Body of pancreas (tissue), 4 donors: ENCODE data around the gene DIS3L2. TPM values are rescaled to one million over a fixed set of nuclear protein-coding genes. Genes with fewer than 3 reads are reported as not detected.
"Not testable (repeated sequence)": the region's sequence is repeated elsewhere in the genome, so short reads cannot be mapped to it uniquely, and the experiment has no call there.

Experiments
- ATAC-seq: fragments of 150-250 bp; one replicate; pipeline ENCODE4 v1.9.1; 2016
- DNase-seq, 4 donors: peaks; one replicate each; pipeline ENCODE4 v3.0.0-alpha.2; 2019
- H3K27ac ChIP-seq, 4 donors: fragments of 200-600 bp; sonication (generic); 1 replicate in 3 of 4; 2 replicates in 1 of 4; pipeline versions ENCODE4 v1.5.1 to v1.6.1; 2016 to 2019; ENCODE audit warnings: mild to moderate bottlenecking in 1 of 4, mixed read lengths in 1 of 4, moderate library complexity in 1 of 4
- H3K27me3 ChIP-seq, 2 donors: fragments of 200-600 bp; sonication (generic); one replicate each; pipeline ENCODE4 v1.6.0; 2016; ENCODE audit warnings: mild to moderate bottlenecking in 1 of 2
- H3K36me3 ChIP-seq, 2 donors: fragments of 200-600 bp; sonication (generic); replicated peaks in 1 of 2; 2 replicates each; pipeline ENCODE4 v1.5.1; 2016; ENCODE audit warnings: low read depth in 2 of 2; ENCODE audit not compliant: insufficient read depth in 1 of 2
- H3K4me1 ChIP-seq: fragments of 200-600 bp; sonication (generic); one replicate; pipeline ENCODE4 v1.6.0; 2016
- H3K4me3 ChIP-seq, 2 donors: fragments of 200-600 bp; sonication (generic); 1 replicate in 1 of 2; 2 replicates in 1 of 2; pipeline ENCODE4 v1.5.1; 2016 to 2019
- H3K9me3 ChIP-seq, 3 donors: fragments of 200-600 bp; sonication (generic); 1 replicate in 2 of 3; 2 replicates in 1 of 3; pipeline ENCODE4 v1.5.1; 2016
- POLR2A ChIP-seq, 3 donors: fragments of 450-650 bp; IDR thresholded peaks; one replicate each; pipeline ENCODE4 v1.6.1; 2016; ENCODE audit warnings: antibody characterized with exemption in 3 of 3, mild to moderate bottlenecking in 2 of 3
- WGBS, 2 donors: methylation state at CpG; one replicate each; pipeline ENCODE4 v1.1.5; 2017; 5-methylcytosine and 5-hydroxymethylcytosine counted together
- intact Hi-C: fragments of 100-400 bp; cut with DNase I; formaldehyde crosslinking; loops from one replicate; pipeline ENCODE4 v1.15.1; 2023
- total RNA-seq, 2 donors: library from RNA; depleted of rRNA; stranded (reverse); fragments of >200 nt; gene quantifications; one replicate each; pipeline ENCODE4 v1.1.0, GENCODE V29; 2016
- TF ChIP-seq, protein P1 (sequence below), 7 experiments: fragments of 450-650 bp in 4 of 7; fragments of 200-600 bp in 3 of 7; sonication (generic) in 3 of 7; IDR thresholded peaks; one replicate each; pipeline ENCODE4 v1.5.1; 2016 to 2019; ENCODE audit warnings: antibody characterized with exemption in 7 of 7

The DIS3L2 gene
- total RNA-seq, 2 donors from 2014 or later = 27.8 to 113 TPM

- no peak for DNase-seq
- Histone ChIP-seq H3K27me3 (no peaks in the 10 kb centered on the region), H3K9me3 (no peaks in the 10 kb centered on the region), H3K36me3 (no peaks in the 10 kb centered on the region), H3K4me3 (no peak overlapping the region), H3K27ac (no peak overlapping the region), H3K4me1 (no peaks in the 10 kb centered on the region)
- intact Hi-C loops = no loop called here
- no peak for ATAC-seq
- TF ChIP-seq POLR2A (IDR thresholded peaks at IDR 0.05) = no peak
- TF ChIP-seq, protein P1, sequence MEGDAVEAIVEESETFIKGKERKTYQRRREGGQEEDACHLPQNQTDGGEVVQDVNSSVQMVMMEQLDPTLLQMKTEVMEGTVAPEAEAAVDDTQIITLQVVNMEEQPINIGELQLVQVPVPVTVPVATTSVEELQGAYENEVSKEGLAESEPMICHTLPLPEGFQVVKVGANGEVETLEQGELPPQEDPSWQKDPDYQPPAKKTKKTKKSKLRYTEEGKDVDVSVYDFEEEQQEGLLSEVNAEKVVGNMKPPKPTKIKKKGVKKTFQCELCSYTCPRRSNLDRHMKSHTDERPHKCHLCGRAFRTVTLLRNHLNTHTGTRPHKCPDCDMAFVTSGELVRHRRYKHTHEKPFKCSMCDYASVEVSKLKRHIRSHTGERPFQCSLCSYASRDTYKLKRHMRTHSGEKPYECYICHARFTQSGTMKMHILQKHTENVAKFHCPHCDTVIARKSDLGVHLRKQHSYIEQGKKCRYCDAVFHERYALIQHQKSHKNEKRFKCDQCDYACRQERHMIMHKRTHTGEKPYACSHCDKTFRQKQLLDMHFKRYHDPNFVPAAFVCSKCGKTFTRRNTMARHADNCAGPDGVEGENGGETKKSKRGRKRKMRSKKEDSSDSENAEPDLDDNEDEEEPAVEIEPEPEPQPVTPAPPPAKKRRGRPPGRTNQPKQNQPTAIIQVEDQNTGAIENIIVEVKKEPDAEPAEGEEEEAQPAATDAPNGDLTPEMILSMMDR (IDR thresholded peaks at IDR 0.05) = no peak
- 82 to 89% methylated on average over 1 of the region's 1 CpG for WGBS, 2 donors
Measured at GRCh38 chr2:232111551-232111950, 150.0 kb downstream of the DIS3L2 start.

GRCh38 chr2:232113821-232114220, 152.3 kb downstream of the DIS3L2 start:
- no peak for ATAC-seq
- no peaks in the 10 kb centered on the region for H3K4me1 ChIP-seq
- no peak for TF ChIP-seq POLR2A (IDR thresholded peaks at IDR 0.05)
- TF ChIP-seq, protein P1 (IDR thresholded peaks at IDR 0.05) = no peak
- WGBS, 2 donors = 94 to 100% methylated on average over 1 of the region's 1 CpG
- intact Hi-C loops = no loop called here
- no peaks in the 10 kb centered on the region for H3K9me3 ChIP-seq
- no peak overlapping the region for H3K27ac ChIP-seq
- H3K4me3 ChIP-seq = no peak overlapping the region
- no peak for DNase-seq
- H3K27me3 ChIP-seq = no peaks in the 10 kb centered on the region
- no peaks in the 10 kb centered on the region for H3K36me3 ChIP-seq

GRCh38 chr2:232115728-232116361, 154.3 kb downstream of the DIS3L2 start:
- H3K27ac ChIP-seq, H3K36me3 ChIP-seq, DNase-seq, H3K27me3 ChIP-seq, H3K4me1 ChIP-seq, H3K9me3 ChIP-seq, ATAC-seq, H3K4me3 ChIP-seq, intact Hi-C loops: not testable (repeated sequence)
- WGBS, 2 donors = 93 to 98% methylated on average over 6 of the region's 6 CpGs

- Histone ChIP-seq H3K27ac (no peak overlapping the region), H3K36me3 (no peaks in the 10 kb centered on the region), H3K27me3 (no peaks in the 10 kb centered on the region), H3K4me3 (no peak overlapping the region), H3K9me3 (no peaks in the 10 kb centered on the region), H3K4me1 (no peaks in the 10 kb centered on the region)
- ATAC-seq = no peak
- WGBS, 2 donors = 59 to 65% methylated on average over 3 of the region's 3 CpGs
- DNase-seq = no peak
- no peak for TF ChIP-seq POLR2A (IDR thresholded peaks at IDR 0.05)
- TF ChIP-seq, protein P1 (IDR thresholded peaks at IDR 0.05) = no peak
- intact Hi-C loops = no loop called here
Measured at GRCh38 chr2:232116852-232117251, 155.3 kb downstream of the DIS3L2 start.

GRCh38 chr2:232117413-232117812, 155.9 kb downstream of the DIS3L2 start:
- 93 to 94% methylated on average over 3 of the region's 3 CpGs for WGBS, 2 donors
- intact Hi-C loops = no loop called here
- TF ChIP-seq, protein P1 (IDR thresholded peaks at IDR 0.05) = no peak
- TF ChIP-seq POLR2A (IDR thresholded peaks at IDR 0.05) = no peak
- no peaks in the 10 kb centered on the region for H3K36me3 ChIP-seq
- ATAC-seq (no peak), DNase-seq (no peak)
- no peak overlapping the region for H3K4me3 ChIP-seq
- no peaks in the 10 kb centered on the region for H3K27me3 ChIP-seq
- no peaks in the 10 kb centered on the region for H3K9me3 ChIP-seq
- no peaks in the 10 kb centered on the region for H3K4me1 ChIP-seq
- no peak overlapping the region for H3K27ac ChIP-seq
